COLO668 (cell line): ENCODE data around the gene PSD.

ENCODE experiments used
- DNase-seq: peaks from one replicate; lab custom pipeline; 2025; ENCODE audit not compliant: unreplicated experiment; lab: John Stamatoyannopoulos, UW

The PSD gene

DNA sequence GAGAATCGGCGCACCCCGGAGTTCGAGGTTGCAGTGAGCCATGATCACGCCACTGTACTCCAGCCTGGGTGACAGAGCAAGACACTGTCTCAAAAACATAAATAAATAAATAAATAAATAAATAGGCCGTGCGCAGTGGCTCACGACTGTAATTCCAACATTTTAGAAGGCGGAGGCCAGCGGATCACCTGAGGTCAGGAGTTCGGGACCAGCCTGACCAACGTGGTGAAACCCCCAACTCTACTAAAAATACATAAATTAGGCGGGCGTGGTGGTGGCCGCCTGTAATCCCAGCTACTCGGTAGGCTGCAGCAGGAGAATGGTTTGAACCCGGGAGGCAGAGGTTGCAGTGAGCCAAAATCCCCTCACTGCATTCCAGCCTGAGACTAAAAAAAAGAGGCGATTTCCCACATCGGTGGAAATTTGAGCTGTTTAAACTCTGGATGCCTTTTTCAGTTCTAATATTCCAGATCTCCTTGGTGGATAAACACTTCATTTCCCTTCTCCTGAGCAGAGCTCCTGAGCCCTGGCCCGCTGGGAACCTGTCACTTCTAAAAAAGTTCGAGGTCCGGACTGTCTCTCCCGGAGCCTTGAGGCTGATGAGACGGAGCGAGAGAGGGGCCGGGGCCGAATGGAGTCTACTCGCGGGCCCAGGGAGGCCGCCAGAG, 25.0 kb downstream of the PSD start:
- no peak for DNase-seq

DNA sequence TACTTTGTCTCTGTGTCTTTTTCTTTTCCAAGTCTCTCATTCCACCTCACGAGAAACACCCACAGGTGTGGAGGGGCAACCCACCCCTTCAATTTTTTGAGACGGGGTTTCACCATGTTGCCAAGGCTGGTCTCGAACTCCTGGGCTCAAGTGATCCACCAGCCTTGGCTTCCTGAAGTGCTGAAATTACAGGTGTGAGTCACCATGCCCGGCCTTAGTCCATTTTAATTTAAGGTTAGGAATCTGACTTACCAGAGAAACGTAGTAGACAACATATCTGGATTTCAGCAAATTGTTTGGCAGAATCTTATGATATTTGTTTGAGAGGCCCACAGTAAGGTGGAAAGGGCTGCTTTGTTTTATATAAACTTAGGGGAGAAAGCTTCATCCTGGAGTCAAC, 26.3 kb downstream of the PSD start:
- no peak for DNase-seq

DNA sequence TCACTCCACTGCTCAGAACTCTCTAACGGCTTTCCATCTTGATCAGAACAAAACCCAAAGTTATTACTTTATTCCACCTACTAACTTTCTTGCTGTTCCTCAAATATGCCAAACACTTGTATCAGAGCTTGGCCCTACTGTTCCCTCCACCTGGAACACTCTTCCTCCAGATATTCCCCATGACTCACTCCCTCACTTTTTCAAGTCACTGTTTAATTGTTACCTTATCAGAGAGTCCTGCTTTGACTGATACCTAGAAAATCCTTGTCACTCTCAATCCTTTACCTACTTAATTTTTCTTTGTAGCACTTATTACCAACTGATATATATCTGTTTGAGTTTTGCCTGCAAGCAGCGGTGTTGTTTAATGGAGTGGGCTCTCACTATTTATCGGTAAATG, 28.7 kb downstream of the PSD start:
- no peak for DNase-seq

GRCh38 chr10:102384606-102385429, 33.8 kb downstream of the PSD start:
- no peak for DNase-seq

- peak; percentile 2 for DNase-seq
Measured at GRCh38 chr10:102384053-102384452, 34.5 kb downstream of the PSD start.

DNA sequence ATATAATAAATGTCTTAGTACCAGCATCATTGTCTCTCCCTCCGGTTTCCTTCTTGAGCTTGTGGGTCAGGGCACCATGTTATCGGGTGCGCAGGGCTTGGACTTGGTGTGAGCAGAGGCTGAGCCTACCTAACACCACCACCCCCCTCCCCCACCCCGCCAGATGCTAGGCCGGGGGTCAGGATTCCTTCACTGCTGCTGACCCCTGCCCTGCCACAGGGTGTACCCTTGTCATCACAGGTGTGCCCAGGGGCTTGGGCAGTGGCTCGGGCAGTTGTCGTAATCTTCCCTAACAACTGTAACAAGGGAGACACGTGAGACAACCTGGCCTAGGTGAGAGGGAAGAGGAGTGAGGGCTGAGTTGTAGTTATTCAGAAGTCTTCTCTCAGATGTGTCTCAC, 35.7 kb downstream of the PSD start:
- DNase-seq, result no peak

DNA sequence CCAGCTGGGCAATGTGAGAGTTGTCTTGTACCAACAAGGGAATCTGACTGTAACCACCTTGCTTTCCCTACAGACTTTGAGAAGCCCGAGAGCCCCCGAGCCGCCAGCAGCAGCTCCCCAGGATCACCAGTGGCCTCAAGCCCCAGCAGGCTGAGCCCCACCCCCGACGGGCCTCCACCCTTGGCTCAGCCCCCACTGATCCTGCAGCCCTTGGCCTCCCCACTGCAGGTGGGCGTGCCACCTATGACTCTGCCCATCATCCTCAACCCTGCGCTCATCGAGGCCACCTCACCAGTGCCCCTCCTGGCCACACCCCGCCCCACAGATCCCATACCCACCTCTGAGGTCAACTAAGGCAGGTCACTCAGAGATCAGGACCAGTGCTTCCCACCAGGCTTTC, 36.6 kb downstream of the PSD start:
- DNase-seq, result no peak

GRCh38 chr10:102379383-102379782, 39.2 kb downstream of the PSD start:
- DNase-seq, result no peak

DNA sequence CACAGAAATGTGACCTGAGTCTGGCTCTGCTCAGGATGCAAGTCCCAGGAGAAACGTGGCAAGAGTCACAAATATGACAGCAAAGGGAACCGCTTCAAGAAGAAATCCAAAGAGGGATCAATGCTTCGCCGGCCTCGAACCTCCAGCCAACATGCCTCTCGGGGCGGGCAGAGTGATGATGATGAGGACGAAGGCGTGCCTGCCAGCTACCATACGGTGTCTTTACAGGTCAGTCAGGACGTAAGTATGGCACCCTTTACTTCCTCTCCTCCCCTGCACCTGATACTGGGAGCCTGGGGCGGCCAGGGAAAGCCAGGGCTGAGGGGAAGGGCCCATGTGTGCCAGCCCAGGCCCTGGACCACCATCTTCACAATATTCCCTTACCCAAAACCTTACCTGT, 41.7 kb downstream of the PSD start:
- no peak for DNase-seq

DNA sequence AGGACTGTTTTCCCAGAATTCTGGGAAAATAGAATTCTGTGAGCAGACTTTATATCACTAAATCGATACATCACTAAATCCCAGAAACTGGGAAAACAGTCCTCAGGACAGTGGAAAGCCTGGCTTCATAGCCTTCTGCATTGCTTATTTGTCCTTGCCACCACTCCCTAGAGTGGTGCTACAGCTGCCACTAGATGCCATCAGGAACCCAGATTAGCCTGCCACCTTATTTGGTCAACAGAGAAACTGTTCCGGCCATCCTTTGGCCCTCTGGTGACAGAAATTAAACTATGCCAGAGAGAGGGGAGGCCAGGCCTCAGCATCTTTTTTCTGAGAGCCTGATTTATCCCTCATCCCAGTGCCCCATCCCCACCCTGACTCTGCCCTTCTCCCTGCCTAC, 42.7 kb downstream of the PSD start:
- no peak for DNase-seq

GRCh38 chr10:102375250-102375649, 43.3 kb downstream of the PSD start:
- DNase-seq, result no peak

- DNase-seq, result no peak
Measured at GRCh38 chr10:102371295-102371694, 47.3 kb downstream of the PSD start.

DNA sequence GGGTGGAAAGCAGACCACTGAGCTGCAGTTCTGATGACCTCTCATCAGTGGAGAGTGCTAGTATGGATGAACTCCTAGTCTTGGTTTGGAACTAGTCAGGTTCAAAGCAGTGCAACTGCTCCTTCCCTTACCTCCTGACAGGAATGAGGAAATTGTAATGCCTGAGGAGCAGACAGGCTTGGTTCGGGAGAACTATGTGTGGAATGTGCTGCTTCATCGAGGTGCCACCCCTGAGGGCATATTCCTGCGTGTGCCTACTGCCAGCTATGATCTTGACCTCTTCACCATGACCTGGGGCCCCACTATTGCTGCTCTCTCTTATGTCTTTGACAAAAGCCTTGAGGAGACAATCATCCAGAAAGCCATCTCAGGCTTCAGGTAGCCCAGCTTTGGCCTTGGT, 50.5 kb downstream of the PSD start:
- no peak for DNase-seq

- DNase-seq, result no peak
Measured at GRCh38 chr10:102367441-102367840, 51.1 kb downstream of the PSD start.

- DNase-seq, result no peak
Measured at GRCh38 chr10:102358712-102359382, 59.7 kb downstream of the PSD start.

DNA sequence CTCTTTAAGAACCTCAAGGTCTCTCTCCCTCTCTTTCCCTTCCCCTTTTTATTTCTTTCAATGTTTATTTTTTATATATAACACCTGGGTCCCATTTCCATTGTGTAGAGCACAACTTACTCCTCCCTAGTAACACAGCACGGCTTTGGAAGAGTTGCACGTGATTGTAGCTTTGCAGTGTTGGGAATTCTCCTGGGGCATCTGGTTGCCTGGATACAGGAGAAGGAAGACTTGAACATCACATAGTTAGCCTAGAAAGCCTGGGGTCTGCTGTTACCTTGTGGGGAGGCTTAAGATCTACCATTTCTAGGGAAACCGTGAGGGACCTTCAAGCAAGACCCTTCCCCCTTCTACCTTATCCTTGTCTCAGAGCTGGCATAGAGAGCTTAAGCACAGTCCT, 64.1 kb downstream of the PSD start:
- DNase-seq, result no peak
